Stimulated activated naive CD8-positive, alpha-beta T cell treated with anti-CD3 and anti-CD28 coated beads, Interleukin-15, Interleukin-2, amounts not matched to agents 100 ng/mL and 50 ng/mL, for 24 hours (primary cell): ENCODE results near the gene KATNB1.
"Not testable (repeated sequence)": the region's sequence is repeated elsewhere in the genome, so short reads cannot be mapped to it uniquely, and the experiment has no call there.

Experiments
- H3K27ac Mint-ChIP-seq: one replicate; pipeline ENCODE4 v1.8.0; 2021; ENCODE audit warnings: mild to moderate bottlenecking, mixed read lengths
- H3K27me3 Mint-ChIP-seq: one replicate; pipeline ENCODE4 v1.8.0; 2021; ENCODE audit warnings: mixed read lengths
- H3K36me3 Mint-ChIP-seq: one replicate; pipeline ENCODE4 v1.8.0; 2021; ENCODE audit warnings: low read depth, mixed read lengths
- H3K4me1 Mint-ChIP-seq: one replicate; pipeline ENCODE4 v1.8.0; 2021; ENCODE audit warnings: low read depth, mixed read lengths
- H3K4me3 Mint-ChIP-seq: one replicate; pipeline ENCODE4 v1.8.0; 2021; ENCODE audit warnings: mild to moderate bottlenecking, mixed read lengths
- H3K9me3 Mint-ChIP-seq: one replicate; pipeline ENCODE4 v1.8.0; 2021; ENCODE audit warnings: mixed read lengths

Gene KATNB1

DNA sequence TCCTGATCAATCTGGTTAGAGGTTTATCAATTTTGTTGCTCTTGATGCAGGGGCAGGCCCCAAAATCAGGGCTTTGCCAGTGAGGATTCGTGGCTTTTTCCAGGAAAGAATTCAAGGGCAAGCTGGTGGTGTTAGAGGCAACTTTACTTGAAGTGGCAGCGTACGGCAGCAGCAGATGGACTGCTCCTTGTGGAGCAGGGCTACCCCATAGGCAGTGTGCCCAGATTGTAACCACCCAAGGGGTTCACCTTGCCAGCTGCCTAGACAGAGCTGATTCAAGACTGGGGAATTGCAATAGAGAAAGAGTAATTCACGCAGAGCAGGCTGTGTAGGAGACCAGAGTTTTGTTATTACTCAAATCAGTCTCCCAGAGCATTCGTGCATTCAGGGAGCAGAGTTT is 24.2 kb upstream of the KATNB1 start:
- H3K4me1 Mint-ChIP-seq: peaks cover 6% of the 10 kb centered on the region
- no peaks in the 10 kb centered on the region for H3K36me3 Mint-ChIP-seq
- no peaks in the 10 kb centered on the region for H3K9me3 Mint-ChIP-seq
- H3K4me3 Mint-ChIP-seq: no peak overlapping the region
- H3K27ac Mint-ChIP-seq: no peak overlapping the region
- peaks cover 3% of the 10 kb centered on the region for H3K27me3 Mint-ChIP-seq

- H3K27me3 Mint-ChIP-seq: peaks cover 3% of the 10 kb centered on the region
- H3K4me1 Mint-ChIP-seq: peaks cover 6% of the 10 kb centered on the region
- H3K4me3 Mint-ChIP-seq: no peak overlapping the region
- H3K36me3 Mint-ChIP-seq: no peaks in the 10 kb centered on the region
- no peak overlapping the region for H3K27ac Mint-ChIP-seq
- H3K9me3 Mint-ChIP-seq: no peaks in the 10 kb centered on the region
Measured at GRCh38 chr16:57711993-57712392, 23.6 kb upstream of the KATNB1 start.

DNA sequence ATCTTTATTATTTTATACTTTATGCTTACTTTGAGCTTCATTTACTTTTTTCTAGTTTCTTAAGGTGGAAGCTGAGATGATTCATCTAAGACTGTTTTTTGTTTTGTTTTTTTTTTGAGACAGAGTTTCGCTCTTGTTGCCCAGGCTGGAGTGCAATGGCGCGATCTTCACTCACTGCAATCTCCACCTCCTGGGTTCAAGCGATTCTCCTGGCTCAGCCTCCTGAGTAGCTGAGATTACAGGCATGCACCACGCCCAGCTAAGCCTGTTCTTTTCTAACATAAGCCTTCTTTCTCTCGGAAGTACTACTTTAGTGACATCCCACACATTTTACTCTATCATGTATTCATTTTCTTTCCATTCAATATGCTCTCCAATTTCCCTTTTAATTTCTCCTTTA is 23.0 kb upstream of the KATNB1 start:
- not testable (repeated sequence) for H3K27me3 Mint-ChIP-seq, H3K4me1 Mint-ChIP-seq, H3K27ac Mint-ChIP-seq, H3K9me3 Mint-ChIP-seq, H3K36me3 Mint-ChIP-seq, H3K4me3 Mint-ChIP-seq

DNA sequence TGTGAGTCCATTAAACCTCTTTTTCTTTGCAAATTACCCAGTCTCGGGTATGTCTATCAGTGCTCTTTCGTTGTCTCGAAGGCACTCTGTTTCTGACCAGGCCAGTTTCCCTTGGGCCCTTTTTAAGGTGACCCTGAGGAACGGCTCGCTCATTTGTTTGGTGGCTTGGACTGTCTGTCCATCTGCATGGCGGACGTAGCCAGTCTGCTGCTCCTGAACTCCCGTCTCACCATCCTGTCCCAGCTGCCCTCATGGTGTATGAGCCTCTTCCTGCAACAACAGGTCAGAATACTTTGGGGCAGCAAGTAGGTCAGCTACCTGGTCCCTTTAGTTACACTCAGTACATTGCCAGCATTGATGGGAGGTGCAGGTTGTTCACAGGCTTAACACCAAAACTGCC is 22.0 kb upstream of the KATNB1 start:
- Mint-ChIP-seq H3K4me1 (no peaks in the 10 kb centered on the region), H3K4me3 (no peak overlapping the region), H3K27ac (no peak overlapping the region), H3K9me3 (no peaks in the 10 kb centered on the region), H3K36me3 (no peaks in the 10 kb centered on the region), H3K27me3 (peaks cover 3% of the 10 kb centered on the region)

GRCh38 chr16:57714047-57714446 is 21.5 kb upstream of the KATNB1 start:
- Mint-ChIP-seq H3K4me3 (no peak overlapping the region), H3K27ac (no peak overlapping the region), H3K4me1 (no peaks in the 10 kb centered on the region), H3K36me3 (no peaks in the 10 kb centered on the region), H3K27me3 (peaks cover 3% of the 10 kb centered on the region), H3K9me3 (no peaks in the 10 kb centered on the region)

- no peaks in the 10 kb centered on the region for H3K27me3 Mint-ChIP-seq
- H3K4me1 Mint-ChIP-seq: peaks cover 4% of the 10 kb centered on the region
Measured at GRCh38 chr16:57720142-57720575, 15.4 kb upstream of the KATNB1 start.

GRCh38 chr16:57721356-57722209 is 14.0 kb upstream of the KATNB1 start:
- no peak overlapping the region for H3K27ac Mint-ChIP-seq
- H3K36me3 Mint-ChIP-seq: no peaks in the 10 kb centered on the region
- no peaks in the 10 kb centered on the region for H3K9me3 Mint-ChIP-seq
- peaks cover 6% of the 10 kb centered on the region for H3K4me1 Mint-ChIP-seq
- no peak overlapping the region for H3K4me3 Mint-ChIP-seq
- no peaks in the 10 kb centered on the region for H3K27me3 Mint-ChIP-seq

More at GRCh38 chr16:57720142-57720575, 15.4 kb upstream of the KATNB1 start:
- Mint-ChIP-seq H3K27ac (no peak overlapping the region), H3K9me3 (no peaks in the 10 kb centered on the region), H3K36me3 (no peaks in the 10 kb centered on the region), H3K4me3 (no peak overlapping the region)

DNA sequence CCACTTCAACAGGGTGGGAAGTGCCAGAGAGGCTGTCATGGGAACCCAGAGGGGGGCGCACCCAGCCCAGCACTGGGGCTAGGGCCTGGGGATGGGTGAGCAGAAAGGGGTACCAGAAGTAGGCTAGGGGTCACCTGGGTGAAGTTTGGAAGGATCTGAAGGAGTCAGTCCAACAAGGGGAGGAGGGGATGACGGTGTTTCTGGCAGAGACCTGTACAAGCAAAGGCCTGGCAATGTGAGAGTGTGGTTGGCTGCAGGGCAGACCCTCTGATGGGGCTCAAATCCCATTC is 13.4 kb upstream of the KATNB1 start:
- no peaks in the 10 kb centered on the region for H3K27me3 Mint-ChIP-seq
- peaks cover 6% of the 10 kb centered on the region for H3K4me1 Mint-ChIP-seq
- no peak overlapping the region for H3K4me3 Mint-ChIP-seq
- H3K36me3 Mint-ChIP-seq: no peaks in the 10 kb centered on the region
- H3K27ac Mint-ChIP-seq: no peak overlapping the region
- H3K9me3 Mint-ChIP-seq: no peaks in the 10 kb centered on the region

- Mint-ChIP-seq H3K4me3 (no peak overlapping the region), H3K27ac (no peak overlapping the region), H3K36me3 (no peaks in the 10 kb centered on the region), H3K4me1 (peaks cover 6% of the 10 kb centered on the region), H3K9me3 (no peaks in the 10 kb centered on the region), H3K27me3 (no peaks in the 10 kb centered on the region)
Measured at GRCh38 chr16:57722651-57723050, 12.9 kb upstream of the KATNB1 start.

GRCh38 chr16:57723170-57723569 is 12.4 kb upstream of the KATNB1 start:
- Mint-ChIP-seq H3K27me3 (no peaks in the 10 kb centered on the region), H3K9me3 (no peaks in the 10 kb centered on the region), H3K4me3 (no peak overlapping the region), H3K4me1 (peaks cover 6% of the 10 kb centered on the region), H3K27ac (no peak overlapping the region), H3K36me3 (no peaks in the 10 kb centered on the region)

- Mint-ChIP-seq H3K27me3 (no peaks in the 10 kb centered on the region), H3K27ac (no peak overlapping the region), H3K36me3 (no peaks in the 10 kb centered on the region), H3K4me3 (no peak overlapping the region), H3K4me1 (peaks cover 10% of the 10 kb centered on the region), H3K9me3 (no peaks in the 10 kb centered on the region)
Measured at GRCh38 chr16:57724531-57724930, 11.0 kb upstream of the KATNB1 start.

- Mint-ChIP-seq H3K4me1 (peaks cover 10% of the 10 kb centered on the region), H3K27me3 (no peaks in the 10 kb centered on the region), H3K27ac (no peak overlapping the region)
Measured at GRCh38 chr16:57725151-57725550, 10.4 kb upstream of the KATNB1 start.

GRCh38 chr16:57725554-57725953 is 10.0 kb upstream of the KATNB1 start:
- Mint-ChIP-seq H3K36me3 (no peaks in the 10 kb centered on the region), H3K27me3 (no peaks in the 10 kb centered on the region), H3K9me3 (no peaks in the 10 kb centered on the region), H3K4me1 (peaks cover 10% of the 10 kb centered on the region), H3K4me3 (no peak overlapping the region), H3K27ac (no peak overlapping the region)

More at GRCh38 chr16:57725151-57725550, 10.4 kb upstream of the KATNB1 start:
- no peak overlapping the region for H3K4me3 Mint-ChIP-seq
- H3K9me3 Mint-ChIP-seq: no peaks in the 10 kb centered on the region
- no peaks in the 10 kb centered on the region for H3K36me3 Mint-ChIP-seq

DNA sequence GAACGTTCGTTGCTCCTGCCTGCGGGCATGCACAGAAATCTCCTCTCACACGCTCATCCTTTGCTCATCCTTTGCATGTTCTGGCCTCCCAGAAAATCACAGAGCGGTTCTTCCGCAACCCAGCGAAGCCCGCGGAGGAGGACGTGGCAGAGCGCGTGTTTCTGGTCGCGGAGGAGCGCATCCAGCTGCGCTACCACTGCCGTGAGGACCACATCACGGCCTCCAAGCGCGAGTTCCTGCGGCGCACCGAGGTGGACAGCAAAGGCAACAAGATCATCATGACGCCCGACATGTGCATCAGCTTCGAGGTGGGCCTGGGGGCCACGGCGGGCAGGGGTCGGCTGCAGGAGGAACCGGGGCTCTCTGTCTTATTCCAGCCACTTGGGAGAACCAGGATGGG is 9.6 kb upstream of the KATNB1 start:
- H3K27me3 Mint-ChIP-seq: no peaks in the 10 kb centered on the region
- H3K36me3 Mint-ChIP-seq: no peaks in the 10 kb centered on the region
- no peak overlapping the region for H3K27ac Mint-ChIP-seq
- H3K9me3 Mint-ChIP-seq: no peaks in the 10 kb centered on the region
- peaks cover 10% of the 10 kb centered on the region for H3K4me1 Mint-ChIP-seq
- H3K4me3 Mint-ChIP-seq: no peak overlapping the region

DNA sequence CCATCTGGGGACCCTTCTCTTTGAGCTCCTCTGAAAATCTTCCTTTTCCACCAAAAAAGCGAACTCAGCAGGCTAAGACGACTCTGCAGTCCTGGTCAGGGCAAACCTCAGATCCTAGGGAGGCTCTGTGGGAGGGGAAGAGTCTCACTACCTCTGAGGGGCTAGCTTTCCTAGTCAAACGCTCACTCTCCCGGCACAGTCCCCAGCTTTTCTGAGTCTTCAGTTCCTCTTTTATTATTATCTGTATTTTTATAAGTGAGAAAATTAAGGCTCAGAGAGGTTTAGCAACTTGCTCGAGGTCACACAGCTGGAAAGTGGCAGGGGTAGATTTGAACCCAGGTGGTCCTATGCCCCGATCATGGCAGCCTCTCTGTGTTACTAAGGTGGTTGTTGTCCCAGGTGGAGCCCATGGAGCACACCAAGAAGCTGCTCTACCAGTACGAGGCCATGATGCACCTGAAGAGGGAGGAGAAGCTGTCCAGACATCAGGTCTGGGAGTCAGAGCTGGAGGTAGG is 9.1 kb upstream of the KATNB1 start:
- H3K27me3 Mint-ChIP-seq: no peaks in the 10 kb centered on the region
- peaks cover 3% of the 10 kb centered on the region for H3K9me3 Mint-ChIP-seq
- H3K27ac Mint-ChIP-seq: no peak overlapping the region
- no peaks in the 10 kb centered on the region for H3K36me3 Mint-ChIP-seq
- H3K4me3 Mint-ChIP-seq: no peak overlapping the region
- peaks cover 10% of the 10 kb centered on the region for H3K4me1 Mint-ChIP-seq

GRCh38 chr16:57727610-57728009 is 8.0 kb upstream of the KATNB1 start:
- Mint-ChIP-seq H3K9me3 (peaks cover 4% of the 10 kb centered on the region), H3K4me1 (peaks cover 10% of the 10 kb centered on the region), H3K27me3 (no peaks in the 10 kb centered on the region), H3K36me3 (peaks cover 1% of the 10 kb centered on the region), H3K4me3 (no peak overlapping the region), H3K27ac (no peak overlapping the region)
